Measurements from ENCODE around the gene ECT2.
"Not testable (repeated sequence)": the region's sequence is repeated elsewhere in the genome, so short reads cannot be mapped to it uniquely, and the experiment has no call there.

ECT2 gene

GRCh38 chr3:172749230-172749965 is 1.1 kb upstream of the ECT2 start:
- no peaks in the 10 kb centered on the region for H3K27me3 ChIP-seq (replicated peaks; ENCODE audit: control insufficient read depth, insufficient read depth, low read length)
- peak; percentile 92 for DNase-seq (ENCODE audit: low read depth)
- H3K9ac ChIP-seq (ENCODE audit: low read length), result peak overlapping the region; percentile 96
- no peaks in the 10 kb centered on the region for H3K9me3 ChIP-seq (ENCODE audit: control insufficient read depth, low read length)
- H3K36me3 ChIP-seq (ENCODE audit: control insufficient read depth, insufficient read depth, low read length, severe bottlenecking), result no peaks in the 10 kb centered on the region
- peak overlapping the region; percentile 98 for H3K4me3 ChIP-seq (ENCODE audit: low read length)
- peaks cover 19% of the 10 kb centered on the region for H3K4me1 ChIP-seq (ENCODE audit: control insufficient read depth, insufficient read depth, low read length)

GRCh38 chr3:172750069-172750367 is 508 bp upstream of the ECT2 start:
- Histone ChIP-seq H3K4me1 (ENCODE audit: control insufficient read depth, insufficient read depth, low read length) (peaks cover 19% of the 10 kb centered on the region), H3K9me3 (ENCODE audit: control insufficient read depth, low read length) (no peaks in the 10 kb centered on the region), H3K4me3 (ENCODE audit: low read length) (peak overlapping the region; percentile 98), H3K36me3 (ENCODE audit: control insufficient read depth, insufficient read depth, low read length, severe bottlenecking) (no peaks in the 10 kb centered on the region), H3K9ac (ENCODE audit: low read length) (peak overlapping the region; percentile 96), H3K27me3 (replicated peaks; ENCODE audit: control insufficient read depth, insufficient read depth, low read length) (no peaks in the 10 kb centered on the region)
- no peak for DNase-seq (ENCODE audit: low read depth)

GRCh38 chr3:172751175-172751704 is 714 bp downstream of the ECT2 start:
- Histone ChIP-seq H3K4me1 (ENCODE audit: control insufficient read depth, insufficient read depth, low read length) (peaks cover 19% of the 10 kb centered on the region), H3K9me3 (ENCODE audit: control insufficient read depth, low read length) (no peaks in the 10 kb centered on the region), H3K9ac (ENCODE audit: low read length) (peak overlapping the region; percentile 96), H3K27me3 (replicated peaks; ENCODE audit: control insufficient read depth, insufficient read depth, low read length) (no peaks in the 10 kb centered on the region), H3K36me3 (ENCODE audit: control insufficient read depth, insufficient read depth, low read length, severe bottlenecking) (no peaks in the 10 kb centered on the region), H3K4me3 (ENCODE audit: low read length) (peak overlapping the region; percentile 98)
- peak; percentile 60 for DNase-seq (ENCODE audit: low read depth)

GRCh38 chr3:172752651-172753050 is 2.1 kb downstream of the ECT2 start:
- DNase-seq (ENCODE audit: low read depth), result no peak
- no peaks in the 10 kb centered on the region for H3K27me3 ChIP-seq (replicated peaks; ENCODE audit: control insufficient read depth, insufficient read depth, low read length)
- H3K9me3 ChIP-seq (ENCODE audit: control insufficient read depth, low read length), result no peaks in the 10 kb centered on the region
- peaks cover 19% of the 10 kb centered on the region for H3K4me1 ChIP-seq (ENCODE audit: control insufficient read depth, insufficient read depth, low read length)
- H3K4me3 ChIP-seq (ENCODE audit: low read length), result no peak overlapping the region
- H3K9ac ChIP-seq (ENCODE audit: low read length), result no peak overlapping the region
- H3K36me3 ChIP-seq (ENCODE audit: control insufficient read depth, insufficient read depth, low read length, severe bottlenecking), result no peaks in the 10 kb centered on the region

- peaks cover 19% of the 10 kb centered on the region for H3K4me1 ChIP-seq (ENCODE audit: control insufficient read depth, insufficient read depth, low read length)
- no peak overlapping the region for H3K9ac ChIP-seq (ENCODE audit: low read length)
- DNase-seq (ENCODE audit: low read depth), result no peak
- H3K36me3 ChIP-seq (ENCODE audit: control insufficient read depth, insufficient read depth, low read length, severe bottlenecking), result no peaks in the 10 kb centered on the region
- H3K27me3 ChIP-seq (replicated peaks; ENCODE audit: control insufficient read depth, insufficient read depth, low read length), result no peaks in the 10 kb centered on the region
- no peak overlapping the region for H3K4me3 ChIP-seq (ENCODE audit: low read length)
- H3K9me3 ChIP-seq (ENCODE audit: control insufficient read depth, low read length), result no peaks in the 10 kb centered on the region
Measured at GRCh38 chr3:172753125-172753524, 2.6 kb downstream of the ECT2 start.

- H3K36me3 ChIP-seq (ENCODE audit: control insufficient read depth, insufficient read depth, low read length, severe bottlenecking), result peaks cover 32% of the 10 kb centered on the region
Measured at GRCh38 chr3:172760416-172760815, 9.9 kb downstream of the ECT2 start.

GRCh38 chr3:172766241-172766640 is 15.7 kb downstream of the ECT2 start:
- no peak for DNase-seq (ENCODE audit: low read depth)
- Histone ChIP-seq H3K9ac (ENCODE audit: low read length) (no peak overlapping the region), H3K27me3 (replicated peaks; ENCODE audit: control insufficient read depth, insufficient read depth, low read length) (no peaks in the 10 kb centered on the region), H3K4me3 (ENCODE audit: low read length) (no peak overlapping the region), H3K9me3 (ENCODE audit: control insufficient read depth, low read length) (no peaks in the 10 kb centered on the region), H3K4me1 (ENCODE audit: control insufficient read depth, insufficient read depth, low read length) (no peaks in the 10 kb centered on the region), H3K36me3 (ENCODE audit: control insufficient read depth, insufficient read depth, low read length, severe bottlenecking) (peaks cover 36% of the 10 kb centered on the region)

More at GRCh38 chr3:172760416-172760815, 9.9 kb downstream of the ECT2 start:
- H3K4me3 ChIP-seq (ENCODE audit: low read length); H3K9ac ChIP-seq (ENCODE audit: low read length); H3K4me1 ChIP-seq (ENCODE audit: control insufficient read depth, insufficient read depth, low read length); H3K27me3 ChIP-seq (replicated peaks; ENCODE audit: control insufficient read depth, insufficient read depth, low read length); DNase-seq (ENCODE audit: low read depth); H3K9me3 ChIP-seq (ENCODE audit: control insufficient read depth, low read length): not testable (repeated sequence)

- no peak for DNase-seq (ENCODE audit: low read depth)
- Histone ChIP-seq H3K27me3 (replicated peaks; ENCODE audit: control insufficient read depth, insufficient read depth, low read length) (no peaks in the 10 kb centered on the region), H3K9me3 (ENCODE audit: control insufficient read depth, low read length) (no peaks in the 10 kb centered on the region), H3K4me3 (ENCODE audit: low read length) (no peak overlapping the region), H3K9ac (ENCODE audit: low read length) (no peak overlapping the region), H3K4me1 (ENCODE audit: control insufficient read depth, insufficient read depth, low read length) (no peaks in the 10 kb centered on the region), H3K36me3 (ENCODE audit: control insufficient read depth, insufficient read depth, low read length, severe bottlenecking) (peaks cover 36% of the 10 kb centered on the region)
Measured at GRCh38 chr3:172766718-172767405, 16.3 kb downstream of the ECT2 start.

- DNase-seq (ENCODE audit: low read depth), result no peak
- H3K36me3 ChIP-seq (ENCODE audit: control insufficient read depth, insufficient read depth, low read length, severe bottlenecking), result peaks cover 10% of the 10 kb centered on the region
Measured at GRCh38 chr3:172770382-172770781, 19.9 kb downstream of the ECT2 start.

GRCh38 chr3:172771672-172772071 is 21.1 kb downstream of the ECT2 start:
- Histone ChIP-seq H3K9me3 (ENCODE audit: control insufficient read depth, low read length) (no peaks in the 10 kb centered on the region), H3K36me3 (ENCODE audit: control insufficient read depth, insufficient read depth, low read length, severe bottlenecking) (peaks cover 6% of the 10 kb centered on the region), H3K4me3 (ENCODE audit: low read length) (no peak overlapping the region), H3K27me3 (replicated peaks; ENCODE audit: control insufficient read depth, insufficient read depth, low read length) (no peaks in the 10 kb centered on the region), H3K4me1 (ENCODE audit: control insufficient read depth, insufficient read depth, low read length) (peaks cover 9% of the 10 kb centered on the region), H3K9ac (ENCODE audit: low read length) (no peak overlapping the region)
- no peak for DNase-seq (ENCODE audit: low read depth)

More at GRCh38 chr3:172770382-172770781, 19.9 kb downstream of the ECT2 start:
- no peak overlapping the region for H3K4me3 ChIP-seq (ENCODE audit: low read length)
- H3K27me3 ChIP-seq (replicated peaks; ENCODE audit: control insufficient read depth, insufficient read depth, low read length), result no peaks in the 10 kb centered on the region
- no peaks in the 10 kb centered on the region for H3K9me3 ChIP-seq (ENCODE audit: control insufficient read depth, low read length)
- no peak overlapping the region for H3K9ac ChIP-seq (ENCODE audit: low read length)
- H3K4me1 ChIP-seq (ENCODE audit: control insufficient read depth, insufficient read depth, low read length), result no peaks in the 10 kb centered on the region

- DNase-seq (ENCODE audit: low read depth), result peak; percentile 86
- Histone ChIP-seq H3K9ac (ENCODE audit: low read length) (no peak overlapping the region), H3K4me1 (ENCODE audit: control insufficient read depth, insufficient read depth, low read length) (peaks cover 9% of the 10 kb centered on the region), H3K27me3 (replicated peaks; ENCODE audit: control insufficient read depth, insufficient read depth, low read length) (no peaks in the 10 kb centered on the region), H3K36me3 (ENCODE audit: control insufficient read depth, insufficient read depth, low read length, severe bottlenecking) (peaks cover 9% of the 10 kb centered on the region), H3K4me3 (ENCODE audit: low read length) (no peak overlapping the region), H3K9me3 (ENCODE audit: control insufficient read depth, low read length) (no peaks in the 10 kb centered on the region)
Measured at GRCh38 chr3:172776049-172776717, 25.7 kb downstream of the ECT2 start.
